ENCODE data around the gene DNAH17.

DNAH17 gene

GRCh38 chr17:78461799-78462053, 115.5 kb downstream of the DNAH17 start:
- no peak for TF ChIP-seq CTCF (IDR thresholded peaks at IDR 0.05; ENCODE audit: low read depth, low read length)
- no peak for DNase-seq
- H3K9me3 ChIP-seq (ENCODE audit: severe bottlenecking): peaks cover 9% of the 10 kb centered on the region
- no peaks in the 10 kb centered on the region for H3K27me3 ChIP-seq (ENCODE audit: insufficient read depth, low read depth, severe bottlenecking)
- H3K4me3 ChIP-seq (ENCODE audit: low read depth, low read length): no peak overlapping the region
- no peaks in the 10 kb centered on the region for H3K36me3 ChIP-seq
- no peak overlapping the region for H3K27ac ChIP-seq

- TF ChIP-seq CTCF (IDR thresholded peaks at IDR 0.05; ENCODE audit: low read depth, low read length): no peak
- no peaks in the 10 kb centered on the region for H3K27me3 ChIP-seq (ENCODE audit: insufficient read depth, low read depth, severe bottlenecking)
- H3K36me3 ChIP-seq: no peaks in the 10 kb centered on the region
- no peak overlapping the region for H3K27ac ChIP-seq
- no peak overlapping the region for H3K4me3 ChIP-seq (ENCODE audit: low read depth, low read length)
- H3K9me3 ChIP-seq (ENCODE audit: severe bottlenecking): peaks cover 9% of the 10 kb centered on the region
- no peak for DNase-seq
These were observed 116.0 kb downstream of the DNAH17 start for GRCh38 chr17:78460951-78461798.

GRCh38 chr17:78460176-78460675, 117.0 kb downstream of the DNAH17 start:
- Histone ChIP-seq H3K36me3 (no peaks in the 10 kb centered on the region), H3K9me3 (ENCODE audit: severe bottlenecking) (peaks cover 9% of the 10 kb centered on the region), H3K27ac (no peak overlapping the region), H3K4me3 (ENCODE audit: low read depth, low read length) (no peak overlapping the region), H3K27me3 (ENCODE audit: insufficient read depth, low read depth, severe bottlenecking) (no peaks in the 10 kb centered on the region)
- no peak for TF ChIP-seq CTCF (IDR thresholded peaks at IDR 0.05; ENCODE audit: low read depth, low read length)
- DNase-seq: no peak

- Histone ChIP-seq H3K9me3 (ENCODE audit: severe bottlenecking) (peaks cover 7% of the 10 kb centered on the region), H3K36me3 (no peaks in the 10 kb centered on the region), H3K27me3 (ENCODE audit: insufficient read depth, low read depth, severe bottlenecking) (no peaks in the 10 kb centered on the region), H3K27ac (no peak overlapping the region), H3K4me3 (ENCODE audit: low read depth, low read length) (no peak overlapping the region)
- TF ChIP-seq CTCF (IDR thresholded peaks at IDR 0.05; ENCODE audit: low read depth, low read length): no peak
- no peak for DNase-seq
These were observed 117.5 kb downstream of the DNAH17 start for GRCh38 chr17:78459696-78460095.

GRCh38 chr17:78458736-78459335, 118.4 kb downstream of the DNAH17 start:
- Histone ChIP-seq H3K4me3 (ENCODE audit: low read depth, low read length) (no peak overlapping the region), H3K27me3 (ENCODE audit: insufficient read depth, low read depth, severe bottlenecking) (no peaks in the 10 kb centered on the region), H3K9me3 (ENCODE audit: severe bottlenecking) (no peaks in the 10 kb centered on the region), H3K36me3 (no peaks in the 10 kb centered on the region), H3K27ac (no peak overlapping the region)
- DNase-seq: peak; percentile 45
- no peak for TF ChIP-seq CTCF (IDR thresholded peaks at IDR 0.05; ENCODE audit: low read depth, low read length)

Measured in WERI-Rb-1 (cell line).